WTC11 (cell line): ENCODE data around the gene CXCR5. TPM values are rescaled to one million over a fixed set of nuclear protein-coding genes. Genes with fewer than 3 reads are reported as not detected.

Experiments
- CREM ChIP-seq: sonication (generic); formaldehyde crosslinking; IDR thresholded peaks from 2 replicates; pipeline ENCODE4 v1.8.1; 2022; ENCODE audit warnings: mild to moderate bottlenecking, missing genetic modification reagents, moderate library complexity
- FOXJ3 ChIP-seq: sonication (generic); formaldehyde crosslinking; IDR thresholded peaks from 2 replicates; pipeline ENCODE4 v1.9.0; 2021; ENCODE audit warnings: missing genetic modification reagents, mild to moderate bottlenecking, borderline replicate concordance
- GRHL2 ChIP-seq: fragments of 250-450 bp; sonication (Bioruptor Pico); IDR thresholded peaks from 2 replicates; pipeline ENCODE4 v1.8.0; 2022; ENCODE audit warnings: mild to moderate bottlenecking, moderate library complexity; ENCODE audit not compliant: insufficient replicate concordance, severe bottlenecking
- GTF2I ChIP-seq: fragments of 250-450 bp; sonication (Bioruptor Pico); conservative IDR thresholded peaks from 2 replicates; pipeline ENCODE4 v1.4.0; 2021; ENCODE audit warnings: mild to moderate bottlenecking
- JAZF1 ChIP-seq: fragments of 250-450 bp; sonication (Bioruptor Pico); IDR thresholded peaks from 2 replicates; pipeline ENCODE4 v1.9.0; 2021; ENCODE audit warnings: moderate library complexity, mild to moderate bottlenecking, inconsistent platforms
- MXD4 ChIP-seq: fragments of 250-450 bp; sonication (Bioruptor Pico); IDR thresholded peaks from 2 replicates; pipeline ENCODE4 v1.8.0; 2021; ENCODE audit warnings: mild to moderate bottlenecking, moderate library complexity, borderline replicate concordance
- NFYB ChIP-seq: sonication (generic); formaldehyde crosslinking; conservative IDR thresholded peaks from 2 replicates; pipeline ENCODE4 v1.8.0; 2022; ENCODE audit warnings: low read depth, missing genetic modification reagents
- SMAD3 ChIP-seq: sonication (generic); formaldehyde crosslinking; IDR thresholded peaks from 2 replicates; pipeline ENCODE4 v1.8.0; 2022; ENCODE audit warnings: missing genetic modification reagents, mild to moderate bottlenecking, borderline replicate concordance
- SMAD4 ChIP-seq: sonication (generic); formaldehyde crosslinking; IDR thresholded peaks from 2 replicates; pipeline ENCODE4 v1.8.0; 2022; ENCODE audit warnings: mild to moderate bottlenecking, missing genetic modification reagents
- SOX15 ChIP-seq: fragments of 250-450 bp; sonication (Bioruptor Pico); IDR thresholded peaks from 2 replicates; pipeline ENCODE4 v1.9.0; 2021; ENCODE audit warnings: mild to moderate bottlenecking
- TCF7 ChIP-seq: sonication (generic); formaldehyde crosslinking; IDR thresholded peaks from 2 replicates; pipeline ENCODE4 v1.8.0; 2022; ENCODE audit warnings: mild to moderate bottlenecking, low read depth, missing genetic modification reagents, moderate library complexity
- TEAD1 ChIP-seq: sonication (generic); formaldehyde crosslinking; IDR thresholded peaks from 2 replicates; pipeline ENCODE4 v1.8.0; 2022; ENCODE audit warnings: mild to moderate bottlenecking, missing genetic modification reagents
- USF2 ChIP-seq: sonication (generic); formaldehyde crosslinking; IDR thresholded peaks from 2 replicates; pipeline ENCODE4 v1.8.1; 2023; ENCODE audit warnings: mild to moderate bottlenecking, missing genetic modification reagents, moderate library complexity
- ZBTB21 ChIP-seq: sonication (generic); formaldehyde crosslinking; IDR thresholded peaks from 2 replicates; pipeline ENCODE4 v1.8.1; 2023; ENCODE audit warnings: mild to moderate bottlenecking, missing genetic modification reagents, borderline replicate concordance
- ZMAT4 ChIP-seq: fragments of 250-450 bp; sonication (Bioruptor Pico); IDR thresholded peaks from 2 replicates; pipeline ENCODE4 v1.9.0; 2021; ENCODE audit warnings: mild to moderate bottlenecking
- ZNF138 ChIP-seq: sonication (generic); formaldehyde crosslinking; conservative IDR thresholded peaks from 2 replicates; pipeline ENCODE4 v1.8.1; 2022; ENCODE audit warnings: mild to moderate bottlenecking, moderate library complexity, missing genetic modification reagents
- ZNF219 ChIP-seq: sonication (generic); formaldehyde crosslinking; IDR thresholded peaks from 2 replicates; pipeline ENCODE4 v1.8.0; 2023; ENCODE audit warnings: missing genetic modification reagents, mild to moderate bottlenecking, borderline replicate concordance
- ZNF263 ChIP-seq: sonication (generic); formaldehyde crosslinking; IDR thresholded peaks from 2 replicates; pipeline ENCODE4 v1.8.1; 2022; ENCODE audit warnings: low read depth, mild to moderate bottlenecking, moderate library complexity, missing genetic modification reagents
- ZNF423 ChIP-seq: fragments of 250-450 bp; sonication (Bioruptor Pico); IDR thresholded peaks from 2 replicates; pipeline ENCODE4 v2.1.2; 2022; ENCODE audit warnings: mild to moderate bottlenecking, moderate library complexity
- ZSCAN18 ChIP-seq: fragments of 250-450 bp; sonication (Bioruptor Pico); IDR thresholded peaks from 2 replicates; pipeline ENCODE4 v2.1.2; 2022; ENCODE audit warnings: mild to moderate bottlenecking, moderate library complexity
- total RNA-seq: library from RNA; stranded (reverse); gene quantifications from 3 replicates; pipeline ENCODE4 v1.2.3, GENCODE V29; 2021
- TF ChIP-seq, protein P1 (sequence below): sonication (generic); formaldehyde crosslinking; IDR thresholded peaks from 2 replicates; pipeline ENCODE4 v1.8.0; 2022; ENCODE audit warnings: mild to moderate bottlenecking, missing genetic modification reagents
- TF ChIP-seq, protein P2 (sequence below): sonication (generic); formaldehyde crosslinking; IDR thresholded peaks from 2 replicates; pipeline ENCODE4 v1.8.1; 2022; ENCODE audit warnings: mild to moderate bottlenecking, missing genetic modification reagents, moderate library complexity, borderline replicate concordance
- TF ChIP-seq, protein P3 (sequence below): sonication (generic); formaldehyde crosslinking; IDR thresholded peaks from 2 replicates; pipeline ENCODE4 v1.8.1; 2023; ENCODE audit warnings: mild to moderate bottlenecking, missing genetic modification reagents, borderline replicate concordance
- TF ChIP-seq, protein P4 (sequence below): sonication (generic); formaldehyde crosslinking; IDR thresholded peaks from 2 replicates; pipeline ENCODE4 v1.8.1; 2023; ENCODE audit warnings: mild to moderate bottlenecking, missing genetic modification reagents
- TF ChIP-seq, protein P5 (sequence below): fragments of 250-450 bp; sonication (Bioruptor Pico); conservative IDR thresholded peaks from 2 replicates; pipeline ENCODE4 v1.9.0; 2021; ENCODE audit warnings: mild to moderate bottlenecking

CXCR5 gene
- total RNA-seq, 1 experiment from 2014 or later: 0.07 TPM

GRCh38 chr11:118928101-118928869 lies 44.6 kb downstream of the CXCR5 start (continued):
- TF ChIP-seq JAZF1: no peak
- no peak for TF ChIP-seq CREM (CRISPR knock-in tag)
- no peak for TF ChIP-seq SMAD4 (CRISPR knock-in tag)
- TF ChIP-seq SMAD3 (CRISPR knock-in tag): no peak
- TF ChIP-seq, protein P1, sequence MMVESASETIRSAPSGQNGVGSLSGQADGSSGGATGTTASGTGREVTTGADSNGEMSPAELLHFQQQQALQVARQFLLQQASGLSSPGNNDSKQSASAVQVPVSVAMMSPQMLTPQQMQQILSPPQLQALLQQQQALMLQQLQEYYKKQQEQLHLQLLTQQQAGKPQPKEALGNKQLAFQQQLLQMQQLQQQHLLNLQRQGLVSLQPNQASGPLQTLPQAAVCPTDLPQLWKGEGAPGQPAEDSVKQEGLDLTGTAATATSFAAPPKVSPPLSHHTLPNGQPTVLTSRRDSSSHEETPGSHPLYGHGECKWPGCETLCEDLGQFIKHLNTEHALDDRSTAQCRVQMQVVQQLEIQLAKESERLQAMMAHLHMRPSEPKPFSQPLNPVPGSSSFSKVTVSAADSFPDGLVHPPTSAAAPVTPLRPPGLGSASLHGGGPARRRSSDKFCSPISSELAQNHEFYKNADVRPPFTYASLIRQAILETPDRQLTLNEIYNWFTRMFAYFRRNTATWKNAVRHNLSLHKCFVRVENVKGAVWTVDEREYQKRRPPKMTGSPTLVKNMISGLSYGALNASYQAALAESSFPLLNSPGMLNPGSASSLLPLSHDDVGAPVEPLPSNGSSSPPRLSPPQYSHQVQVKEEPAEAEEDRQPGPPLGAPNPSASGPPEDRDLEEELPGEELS (CRISPR knock-in tag): no peak
- no peak for TF ChIP-seq GTF2I (CRISPR knock-in tag)
- no peak for TF ChIP-seq ZNF138
- no peak for TF ChIP-seq SOX15
- peak; percentile 82 for TF ChIP-seq ZNF423 (CRISPR knock-in tag)
- TF ChIP-seq MXD4 (CRISPR knock-in tag): no peak
- TF ChIP-seq GRHL2 (CRISPR knock-in tag): no peak
- TF ChIP-seq, protein P2, sequence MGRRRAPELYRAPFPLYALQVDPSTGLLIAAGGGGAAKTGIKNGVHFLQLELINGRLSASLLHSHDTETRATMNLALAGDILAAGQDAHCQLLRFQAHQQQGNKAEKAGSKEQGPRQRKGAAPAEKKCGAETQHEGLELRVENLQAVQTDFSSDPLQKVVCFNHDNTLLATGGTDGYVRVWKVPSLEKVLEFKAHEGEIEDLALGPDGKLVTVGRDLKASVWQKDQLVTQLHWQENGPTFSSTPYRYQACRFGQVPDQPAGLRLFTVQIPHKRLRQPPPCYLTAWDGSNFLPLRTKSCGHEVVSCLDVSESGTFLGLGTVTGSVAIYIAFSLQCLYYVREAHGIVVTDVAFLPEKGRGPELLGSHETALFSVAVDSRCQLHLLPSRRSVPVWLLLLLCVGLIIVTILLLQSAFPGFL: no peak
- TF ChIP-seq ZBTB21: no peak
- TF ChIP-seq, protein P3, sequence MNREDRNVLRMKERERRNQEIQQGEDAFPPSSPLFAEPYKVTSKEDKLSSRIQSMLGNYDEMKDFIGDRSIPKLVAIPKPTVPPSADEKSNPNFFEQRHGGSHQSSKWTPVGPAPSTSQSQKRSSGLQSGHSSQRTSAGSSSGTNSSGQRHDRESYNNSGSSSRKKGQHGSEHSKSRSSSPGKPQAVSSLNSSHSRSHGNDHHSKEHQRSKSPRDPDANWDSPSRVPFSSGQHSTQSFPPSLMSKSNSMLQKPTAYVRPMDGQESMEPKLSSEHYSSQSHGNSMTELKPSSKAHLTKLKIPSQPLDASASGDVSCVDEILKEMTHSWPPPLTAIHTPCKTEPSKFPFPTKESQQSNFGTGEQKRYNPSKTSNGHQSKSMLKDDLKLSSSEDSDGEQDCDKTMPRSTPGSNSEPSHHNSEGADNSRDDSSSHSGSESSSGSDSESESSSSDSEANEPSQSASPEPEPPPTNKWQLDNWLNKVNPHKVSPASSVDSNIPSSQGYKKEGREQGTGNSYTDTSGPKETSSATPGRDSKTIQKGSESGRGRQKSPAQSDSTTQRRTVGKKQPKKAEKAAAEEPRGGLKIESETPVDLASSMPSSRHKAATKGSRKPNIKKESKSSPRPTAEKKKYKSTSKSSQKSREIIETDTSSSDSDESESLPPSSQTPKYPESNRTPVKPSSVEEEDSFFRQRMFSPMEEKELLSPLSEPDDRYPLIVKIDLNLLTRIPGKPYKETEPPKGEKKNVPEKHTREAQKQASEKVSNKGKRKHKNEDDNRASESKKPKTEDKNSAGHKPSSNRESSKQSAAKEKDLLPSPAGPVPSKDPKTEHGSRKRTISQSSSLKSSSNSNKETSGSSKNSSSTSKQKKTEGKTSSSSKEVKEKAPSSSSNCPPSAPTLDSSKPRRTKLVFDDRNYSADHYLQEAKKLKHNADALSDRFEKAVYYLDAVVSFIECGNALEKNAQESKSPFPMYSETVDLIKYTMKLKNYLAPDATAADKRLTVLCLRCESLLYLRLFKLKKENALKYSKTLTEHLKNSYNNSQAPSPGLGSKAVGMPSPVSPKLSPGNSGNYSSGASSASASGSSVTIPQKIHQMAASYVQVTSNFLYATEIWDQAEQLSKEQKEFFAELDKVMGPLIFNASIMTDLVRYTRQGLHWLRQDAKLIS (CRISPR knock-in tag): no peak
- TF ChIP-seq, protein P4, sequence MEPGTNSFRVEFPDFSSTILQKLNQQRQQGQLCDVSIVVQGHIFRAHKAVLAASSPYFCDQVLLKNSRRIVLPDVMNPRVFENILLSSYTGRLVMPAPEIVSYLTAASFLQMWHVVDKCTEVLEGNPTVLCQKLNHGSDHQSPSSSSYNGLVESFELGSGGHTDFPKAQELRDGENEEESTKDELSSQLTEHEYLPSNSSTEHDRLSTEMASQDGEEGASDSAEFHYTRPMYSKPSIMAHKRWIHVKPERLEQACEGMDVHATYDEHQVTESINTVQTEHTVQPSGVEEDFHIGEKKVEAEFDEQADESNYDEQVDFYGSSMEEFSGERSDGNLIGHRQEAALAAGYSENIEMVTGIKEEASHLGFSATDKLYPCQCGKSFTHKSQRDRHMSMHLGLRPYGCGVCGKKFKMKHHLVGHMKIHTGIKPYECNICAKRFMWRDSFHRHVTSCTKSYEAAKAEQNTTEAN (CRISPR knock-in tag): peak; percentile 67; the same call in 1 of the 2 replicates
- no peak for TF ChIP-seq ZNF219
- TF ChIP-seq TCF7: no peak
- peak; percentile 96 for TF ChIP-seq ZNF263 (CRISPR knock-in tag)
- TF ChIP-seq USF2 (CRISPR knock-in tag): no peak
- no peak for TF ChIP-seq TEAD1 (CRISPR knock-in tag)
- no peak for TF ChIP-seq ZMAT4 (CRISPR knock-in tag)
- TF ChIP-seq, protein P5, sequence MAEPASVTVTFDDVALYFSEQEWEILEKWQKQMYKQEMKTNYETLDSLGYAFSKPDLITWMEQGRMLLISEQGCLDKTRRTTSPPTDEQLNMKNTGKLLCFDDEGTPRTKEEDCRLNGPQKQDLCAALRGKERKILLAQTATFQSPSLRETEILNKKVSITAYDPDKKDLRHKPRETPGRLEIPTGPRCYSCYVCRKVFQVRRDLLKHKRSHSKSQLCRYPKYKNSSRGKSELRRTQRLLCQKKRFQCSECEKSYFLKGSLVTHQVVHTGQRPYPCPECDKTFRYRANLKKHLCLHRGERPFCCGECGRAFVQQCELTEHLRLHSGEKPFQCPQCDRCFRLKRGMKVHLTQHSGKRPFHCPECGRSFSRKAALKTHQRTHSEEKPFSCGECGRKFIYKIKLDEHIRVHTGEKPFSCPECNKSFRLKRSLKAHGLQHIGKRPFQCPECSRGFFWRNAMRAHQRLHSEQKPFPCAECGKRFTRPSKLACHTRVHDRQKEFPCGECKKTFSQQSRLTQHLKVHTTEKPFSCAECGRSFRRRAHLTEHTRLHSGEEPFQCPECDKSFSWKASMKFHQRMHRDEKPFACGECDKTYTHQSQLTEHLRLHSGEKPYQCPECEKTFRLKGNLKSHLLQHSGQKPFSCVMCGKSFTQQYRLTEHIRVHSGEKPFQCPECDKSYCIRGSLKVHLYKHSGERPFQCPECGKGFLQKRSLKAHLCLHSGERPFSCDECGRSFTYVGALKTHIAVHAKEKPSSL (CRISPR knock-in tag): no peak
- peak; percentile 73 for TF ChIP-seq NFYB (CRISPR knock-in tag)
- no peak for TF ChIP-seq ZSCAN18 (CRISPR knock-in tag)
- TF ChIP-seq FOXJ3 (CRISPR knock-in tag): no peak
